NOMO-1 treated with DMSO at 0.1 percent for 48 hours (cell line): ENCODE results near the gene SYMPK.

ENCODE experiments used
- DNase-seq: peaks from one replicate; lab custom pipeline; 2025; ENCODE audit not compliant: unreplicated experiment; lab: John Stamatoyannopoulos, UW

SYMPK gene

DNA sequence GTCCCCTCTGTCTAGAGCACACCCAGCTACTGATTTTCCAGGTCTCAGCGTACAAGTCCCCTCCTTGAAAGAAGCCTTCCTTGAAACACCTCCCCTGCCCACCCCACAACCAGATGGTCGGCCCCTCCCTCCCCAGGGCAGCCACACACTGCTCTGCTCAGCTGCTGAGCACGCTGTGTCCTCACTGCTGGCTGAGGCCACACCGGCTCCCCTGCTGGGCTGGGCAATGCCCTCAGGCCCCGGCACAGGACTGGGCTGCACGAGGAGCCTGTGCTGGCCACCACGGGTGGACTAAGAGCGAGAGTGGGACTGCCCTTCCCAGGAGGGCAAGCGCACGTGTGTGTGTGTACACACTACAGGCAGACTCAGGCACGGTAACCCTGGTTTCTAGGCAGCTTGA, 36.0 kb downstream of the SYMPK start:
- no peak for DNase-seq

GRCh38 chr19:45825917-45826893, 36.7 kb downstream of the SYMPK start:
- no peak for DNase-seq

GRCh38 chr19:45825263-45825605, 37.7 kb downstream of the SYMPK start:
- DNase-seq, result no peak

DNA sequence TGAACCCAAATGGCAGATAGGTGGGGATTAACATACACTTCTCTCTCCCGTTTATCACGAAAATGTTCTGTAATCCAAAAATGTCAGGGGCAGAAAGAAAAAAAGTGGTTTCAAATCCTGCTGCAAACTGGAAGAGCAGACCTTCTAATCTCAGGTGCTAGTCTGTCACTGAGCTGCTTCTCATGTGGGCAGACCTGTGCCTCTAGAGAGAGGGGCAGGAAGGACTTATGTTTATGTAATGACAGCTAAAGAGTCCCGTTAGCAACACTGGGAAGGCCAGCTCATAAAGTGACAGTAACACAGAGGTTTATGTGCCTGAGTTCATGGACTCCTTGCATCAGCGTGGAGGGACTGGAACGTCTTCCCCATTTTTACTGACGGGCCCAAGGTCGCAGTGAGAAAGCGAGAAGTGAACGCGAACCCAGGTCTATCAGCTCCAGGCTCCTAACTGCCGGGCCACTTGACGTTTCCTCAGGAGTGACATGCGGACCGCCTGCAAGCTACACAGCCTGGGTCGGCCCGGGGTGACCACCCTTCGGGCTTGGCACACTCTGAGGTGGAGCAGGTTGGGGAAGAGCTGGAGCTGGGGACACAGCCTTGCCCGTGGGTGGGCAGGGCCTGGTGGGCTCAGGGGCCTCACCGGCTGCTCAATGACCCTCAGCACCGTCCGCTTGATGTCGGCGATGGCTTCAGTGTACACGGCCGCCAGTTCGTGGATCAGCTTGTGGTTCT, 38.2 kb downstream of the SYMPK start:
- no peak for DNase-seq

DNA sequence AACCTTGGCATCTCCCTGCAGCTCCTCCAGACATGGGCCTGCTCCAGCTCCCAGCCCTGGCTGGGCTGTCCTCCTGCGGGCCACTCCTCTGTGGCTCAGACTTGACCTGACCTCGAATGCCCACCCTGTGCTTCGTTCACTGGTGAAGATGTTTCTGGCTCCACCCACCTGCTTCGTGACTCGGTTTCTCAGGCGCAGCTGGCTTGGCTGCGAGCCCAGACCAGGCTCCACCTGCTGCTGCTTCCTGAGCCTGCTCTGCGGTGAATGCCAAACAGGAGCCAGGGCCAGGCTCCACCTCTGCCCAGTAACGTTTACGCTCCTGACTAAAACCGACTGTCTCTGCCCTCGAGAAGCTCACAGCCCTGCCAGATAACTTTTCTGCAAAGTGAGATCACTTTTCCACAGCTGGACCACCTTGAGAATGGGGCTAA, 38.9 kb downstream of the SYMPK start:
- no peak for DNase-seq

DNA sequence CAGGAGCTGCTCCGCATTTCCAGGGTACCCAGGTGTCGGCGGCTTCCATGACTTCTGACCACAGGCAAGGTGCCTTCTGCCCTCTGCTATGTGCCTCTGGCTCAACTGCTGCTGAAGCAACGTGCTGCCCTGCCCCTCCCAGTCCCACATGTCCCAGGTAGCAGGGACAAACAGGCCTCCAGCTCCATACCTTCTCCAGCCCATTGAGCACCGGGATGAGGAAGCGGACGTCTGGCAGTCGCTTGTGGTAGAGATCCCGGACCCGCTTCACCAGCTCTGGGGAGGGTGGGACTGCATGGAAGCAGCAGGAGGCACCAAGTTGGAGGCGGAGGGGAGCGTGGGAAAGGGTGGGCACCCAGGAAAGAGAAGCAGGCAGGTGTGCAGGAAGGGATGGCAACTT, 39.8 kb downstream of the SYMPK start:
- no peak for DNase-seq

GRCh38 chr19:45822716-45823115, 40.2 kb downstream of the SYMPK start:
- no peak for DNase-seq

DNA sequence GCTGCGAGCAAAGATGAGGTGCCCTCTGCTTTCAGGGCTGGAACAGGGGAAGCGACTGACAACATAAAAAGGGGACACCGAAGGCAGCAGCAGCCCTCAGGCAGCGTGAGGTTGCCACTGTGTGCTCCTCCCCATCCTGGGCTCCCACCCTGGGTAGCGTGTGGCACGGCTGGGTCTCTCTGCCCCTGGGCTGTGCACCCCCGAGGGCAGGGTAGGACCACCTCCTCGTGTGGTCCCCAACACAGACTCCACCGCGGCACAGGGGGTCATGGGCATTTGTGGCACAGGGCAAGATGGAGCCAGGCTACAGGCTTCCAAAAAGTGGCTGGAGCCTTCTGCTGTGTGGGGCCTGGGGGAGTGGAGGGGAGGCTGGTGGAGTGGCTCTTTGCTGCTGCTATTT, 41.4 kb downstream of the SYMPK start:
- no peak for DNase-seq

DNA sequence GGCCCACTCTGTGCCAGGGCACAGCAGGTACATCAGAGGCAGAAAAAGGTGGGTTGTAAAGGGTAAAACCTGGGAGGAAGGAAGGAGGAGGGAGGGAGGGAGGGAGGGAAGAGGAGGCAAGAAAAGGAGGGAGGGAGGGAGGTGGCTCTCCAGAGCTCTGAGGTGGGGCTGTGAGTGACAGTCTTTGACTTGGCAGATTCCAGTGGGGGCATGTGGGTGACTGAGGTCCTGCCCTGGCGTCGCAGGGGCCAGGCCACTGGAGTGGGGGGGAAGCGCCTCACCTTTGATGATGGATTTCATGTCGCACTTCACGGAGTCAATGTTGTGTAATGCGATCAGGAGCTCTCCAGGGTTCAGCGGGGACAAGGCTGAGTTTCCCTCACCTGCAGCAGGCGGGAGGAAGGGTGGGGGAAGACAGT, 41.8 kb downstream of the SYMPK start:
- no peak for DNase-seq

GRCh38 chr19:45820413-45821102, 42.4 kb downstream of the SYMPK start:
- no peak for DNase-seq

GRCh38 chr19:45819769-45820168, 43.2 kb downstream of the SYMPK start:
- DNase-seq, result no peak

DNA sequence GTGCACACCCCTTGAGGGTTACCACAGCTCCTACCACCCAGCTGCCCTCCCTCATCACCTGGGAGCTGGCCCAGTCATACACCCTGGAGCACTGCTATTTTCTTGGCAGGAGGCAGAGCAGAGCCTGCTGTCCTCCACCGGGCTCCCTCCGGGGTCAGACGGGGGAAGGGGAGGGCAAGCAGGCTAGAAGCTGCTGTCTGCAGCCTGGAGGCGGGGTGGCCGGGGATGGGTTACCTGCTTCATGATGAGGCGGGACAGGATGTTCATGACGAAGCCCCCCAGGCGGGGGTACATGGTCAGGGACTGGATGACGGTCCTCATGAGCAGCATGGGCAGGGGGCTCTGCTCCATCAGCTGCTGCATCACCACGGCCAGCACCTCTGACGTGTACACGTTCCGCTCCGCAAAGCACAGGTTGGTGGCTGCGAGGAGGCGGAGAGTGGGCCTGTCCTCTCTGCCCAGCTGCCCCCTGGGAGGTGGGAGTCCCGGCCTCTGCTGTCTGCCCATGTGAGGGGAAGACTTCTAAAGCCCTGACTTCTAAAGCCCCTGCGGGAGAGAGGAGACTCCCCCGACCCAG, 45.1 kb downstream of the SYMPK start:
- no peak for DNase-seq

DNA sequence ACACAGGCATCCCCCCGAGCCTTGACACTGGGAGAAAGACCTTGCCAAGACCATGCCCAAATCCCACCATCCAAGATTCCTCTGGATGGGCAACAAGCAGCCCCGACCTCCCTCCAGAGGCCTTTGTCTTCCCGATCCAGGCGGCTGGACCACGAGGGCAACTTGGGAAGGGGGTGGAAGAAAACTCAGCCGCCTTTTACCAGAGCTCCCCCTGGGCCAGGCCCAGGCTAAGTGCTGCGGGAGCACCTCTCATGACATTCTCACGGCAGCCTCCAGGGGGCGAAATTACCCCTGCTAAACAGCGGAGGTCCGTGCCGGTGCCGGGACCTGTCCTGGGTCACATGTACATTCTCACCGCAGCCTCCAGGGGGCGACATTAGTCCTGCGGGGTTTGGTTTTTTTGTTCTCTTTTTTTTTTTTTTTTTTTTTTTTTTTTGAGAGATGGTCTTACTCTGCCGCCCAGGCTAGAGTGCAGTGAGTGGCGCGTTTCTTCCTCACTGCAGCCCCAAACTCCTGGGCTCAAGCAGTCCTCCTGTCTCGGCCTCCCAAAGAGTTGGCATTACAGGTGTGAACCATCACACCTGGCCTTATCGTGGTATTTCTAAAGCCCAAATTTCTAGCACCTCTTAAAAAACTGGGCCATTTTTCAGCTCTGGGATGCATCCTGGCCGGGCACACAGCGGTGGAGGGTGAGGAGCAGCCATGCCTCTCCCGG, 45.8 kb downstream of the SYMPK start:
- peak; percentile 87 for DNase-seq

GRCh38 chr19:45816236-45817009, 46.5 kb downstream of the SYMPK start:
- no peak for DNase-seq

- DNase-seq, result no peak
Observed at GRCh38 chr19:45815481-45816216, 47.3 kb downstream of the SYMPK start.

DNA sequence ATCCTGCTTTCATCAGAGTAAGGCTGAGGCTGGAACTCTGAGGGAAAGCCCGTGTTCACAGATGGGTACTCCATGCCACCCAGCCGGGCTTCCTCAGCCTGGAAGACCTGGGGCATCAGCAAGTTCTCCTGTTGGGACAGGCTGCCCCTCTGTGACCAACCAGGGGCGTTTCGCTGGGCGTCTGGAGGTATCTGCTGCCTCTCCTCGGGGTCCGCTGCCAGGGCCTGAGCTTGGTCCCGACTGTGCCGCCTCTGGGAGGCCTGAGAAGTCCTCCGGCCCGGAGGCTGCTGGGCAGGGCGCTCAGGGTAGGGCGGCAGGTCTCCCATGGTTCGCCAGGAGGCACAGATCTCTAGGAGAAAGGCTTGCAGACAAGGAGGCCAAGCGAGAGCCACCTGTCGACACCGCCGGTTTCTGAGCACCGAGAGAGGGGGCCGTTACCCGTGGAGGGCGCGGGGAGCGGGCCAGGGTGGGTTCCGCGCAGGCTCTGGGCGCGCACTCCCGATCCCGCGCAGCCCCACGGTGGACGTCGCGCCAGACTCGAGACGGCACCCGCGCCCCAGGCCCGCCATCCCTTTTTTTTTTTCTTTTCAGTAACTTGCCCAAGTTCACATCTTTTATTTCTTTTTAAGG, 48.0 kb downstream of the SYMPK start, which contains the start of gene RSPH6A:
RSPH6A (minus strand) TSS at position 458 of the 630 bp plus-strand sequence; CDS start at position 326, 132 bp downstream.
- no peak for DNase-seq

DNA sequence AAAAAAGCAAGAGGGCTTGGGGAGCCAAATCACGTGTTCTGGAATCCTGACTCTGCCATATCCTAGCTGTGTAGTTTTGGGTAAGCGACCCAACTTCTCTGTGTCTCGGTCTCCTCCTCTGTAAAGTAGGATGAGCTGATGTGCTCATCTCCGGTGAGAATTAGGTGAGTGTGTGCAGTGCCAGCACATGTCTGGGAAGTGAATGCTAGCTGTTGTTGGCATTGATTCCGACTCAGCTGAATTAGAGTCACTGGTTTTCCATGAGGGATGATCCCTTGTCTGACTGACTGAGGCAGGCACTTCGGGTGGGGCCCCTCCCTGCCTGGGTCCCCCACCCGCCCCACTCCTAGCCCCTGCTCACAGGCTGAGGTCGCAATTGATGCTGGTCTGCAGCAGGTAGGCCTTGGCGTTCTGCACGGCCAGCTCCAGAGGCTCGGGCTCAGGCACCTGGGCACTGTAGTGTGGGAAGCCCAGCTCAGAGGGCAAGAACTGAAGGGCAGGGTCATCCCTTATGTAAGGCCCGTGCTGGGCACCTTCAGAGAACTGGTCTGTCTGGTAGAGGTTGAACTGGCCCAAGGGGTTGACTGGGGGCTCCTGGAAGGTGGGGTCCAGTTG, 48.7 kb downstream of the SYMPK start:
- DNase-seq, result no peak

- no peak for DNase-seq
Observed at GRCh38 chr19:45812297-45812696, 50.6 kb downstream of the SYMPK start.
